ENCODE results near the gene CADM3. TPM values are rescaled to one million over a fixed set of nuclear protein-coding genes. Genes with fewer than 3 reads are reported as not detected.

The CADM3 gene
- total and polyA plus RNA-seq, 10 donors: 0.92 to 6.8 (median 4.3) TPM

GRCh38 chr1:159247266-159247665, 75.9 kb downstream of the CADM3 start:
- DNase-seq: no peak
- H3K4me3 ChIP-seq: no peak overlapping the region
- H3K4me1 ChIP-seq: no peaks in the 10 kb centered on the region
- 79 to 98% (median 91%) methylated on average over 3 of the region's 3 CpGs for WGBS, 5 donors
- H3K27ac ChIP-seq: no peak overlapping the region
- peaks cover 0 to 48% (median 23%) of the 10 kb centered on the region in 8 donors for H3K9me3 ChIP-seq
- no peaks in the 10 kb centered on the region for H3K36me3 ChIP-seq
- intact Hi-C loops (cut with DNase I; ENCODE audit: low total_unique reads): no loop called here
- H3K27me3 ChIP-seq (replicated peaks in 1 of 7): peaks cover 0 to 24% (median 0%) of the 10 kb centered on the region in 7 donors
- no peak for TF ChIP-seq POLR2A (IDR thresholded peaks at IDR 0.05)
- TF ChIP-seq, protein P1, sequence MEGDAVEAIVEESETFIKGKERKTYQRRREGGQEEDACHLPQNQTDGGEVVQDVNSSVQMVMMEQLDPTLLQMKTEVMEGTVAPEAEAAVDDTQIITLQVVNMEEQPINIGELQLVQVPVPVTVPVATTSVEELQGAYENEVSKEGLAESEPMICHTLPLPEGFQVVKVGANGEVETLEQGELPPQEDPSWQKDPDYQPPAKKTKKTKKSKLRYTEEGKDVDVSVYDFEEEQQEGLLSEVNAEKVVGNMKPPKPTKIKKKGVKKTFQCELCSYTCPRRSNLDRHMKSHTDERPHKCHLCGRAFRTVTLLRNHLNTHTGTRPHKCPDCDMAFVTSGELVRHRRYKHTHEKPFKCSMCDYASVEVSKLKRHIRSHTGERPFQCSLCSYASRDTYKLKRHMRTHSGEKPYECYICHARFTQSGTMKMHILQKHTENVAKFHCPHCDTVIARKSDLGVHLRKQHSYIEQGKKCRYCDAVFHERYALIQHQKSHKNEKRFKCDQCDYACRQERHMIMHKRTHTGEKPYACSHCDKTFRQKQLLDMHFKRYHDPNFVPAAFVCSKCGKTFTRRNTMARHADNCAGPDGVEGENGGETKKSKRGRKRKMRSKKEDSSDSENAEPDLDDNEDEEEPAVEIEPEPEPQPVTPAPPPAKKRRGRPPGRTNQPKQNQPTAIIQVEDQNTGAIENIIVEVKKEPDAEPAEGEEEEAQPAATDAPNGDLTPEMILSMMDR (IDR thresholded peaks at IDR 0.05 in 8 of 11, conservative IDR thresholded peaks at IDR 0.05 in 3 of 11): no peak
- TF ChIP-seq POLR2AphosphoS5 (IDR thresholded peaks at IDR 0.05): no peak

- Histone ChIP-seq H3K4me1 (no peaks in the 10 kb centered on the region), H3K27me3 (replicated peaks in 1 of 7) (peaks cover 0 to 31% (median 0%) of the 10 kb centered on the region in 7 donors), H3K4me3 (no peak overlapping the region), H3K27ac (no peak overlapping the region), H3K9me3 (peaks cover 0 to 38% (median 14%) of the 10 kb centered on the region in 8 donors), H3K36me3 (no peaks in the 10 kb centered on the region)
- TF ChIP-seq, protein P1 (IDR thresholded peaks at IDR 0.05 in 8 of 11, conservative IDR thresholded peaks at IDR 0.05 in 3 of 11): no peak
- TF ChIP-seq POLR2AphosphoS5 (IDR thresholded peaks at IDR 0.05) (no peak), POLR2A (IDR thresholded peaks at IDR 0.05) (no peak)
- no peak for DNase-seq
- WGBS, 5 donors: 68 to 82% (median 79%) methylated on average over 1 of the region's 1 CpG
- intact Hi-C loops (cut with DNase I; ENCODE audit: low total_unique reads): no loop called here
Observed at GRCh38 chr1:159248311-159248710, 76.9 kb downstream of the CADM3 start.

GRCh38 chr1:159250638-159251216, 79.3 kb downstream of the CADM3 start:
- TF ChIP-seq POLR2A (IDR thresholded peaks at IDR 0.05) (no peak), POLR2AphosphoS5 (IDR thresholded peaks at IDR 0.05) (no peak)
- TF ChIP-seq, protein P1 (IDR thresholded peaks at IDR 0.05 in 8 of 11, conservative IDR thresholded peaks at IDR 0.05 in 3 of 11): no peak
- WGBS, 5 donors: 51 to 73% (median 58%) methylated on average over 7 to 8 of the region's 8 CpGs
- H3K4me3 ChIP-seq: no peak overlapping the region

More at GRCh38 chr1:159250638-159251216, 79.3 kb downstream of the CADM3 start:
- Histone ChIP-seq H3K9me3 (peaks cover 0 to 28% (median 8%) of the 10 kb centered on the region in 8 donors), H3K27me3 (replicated peaks in 1 of 7) (peaks cover 0 to 31% (median 0%) of the 10 kb centered on the region in 7 donors), H3K27ac (no peak overlapping the region), H3K36me3 (no peaks in the 10 kb centered on the region), H3K4me1 (no peaks in the 10 kb centered on the region)
- no peak for DNase-seq
- intact Hi-C loops (cut with DNase I; ENCODE audit: low total_unique reads): no loop called here

Small RNA genes lying within 50 kb of the gene (small RNA-seq; reads per million reads assigned to genes)
- 0 reads per million in 4 donors for gene RNA5SP60

Other genes starting within 250 kb of the CADM3 start
- gene PYHIN1, start 240.1 kb upstream of the CADM3 start, total RNA-seq: 10 to 100 TPM; 17.3 to 48.2 (median 25.9) TPM
- gene PYHIN1, start 240.1 kb upstream of the CADM3 start, polyA plus RNA-seq: 1 to 10 TPM; 3.5 to 4.0 (median 3.9) TPM
- 100 to 1,000 TPM; 155 to 201 (median 175) TPM for gene IFI16, start 161.7 kb upstream of the CADM3 start, total RNA-seq
- gene IFI16, start 161.7 kb upstream of the CADM3 start, polyA plus RNA-seq: 100 to 1,000 TPM; 165 to 205 (median 186) TPM
- gene AIM2, start 94.8 kb upstream of the CADM3 start, total RNA-seq: 10 to 100 TPM; 29.3 to 73.9 (median 42.6) TPM
- 10 to 100 TPM; 26.2 to 57.8 (median 33.4) TPM for gene AIM2, start 94.8 kb upstream of the CADM3 start, polyA plus RNA-seq
- 100 to 1,000 TPM in 5 of 7 donors, 10 to 100 TPM in 2; 76.0 to 141 (median 111) TPM for gene ACKR1, start 33.3 kb downstream of the CADM3 start, total RNA-seq
- gene ACKR1, start 33.3 kb downstream of the CADM3 start, polyA plus RNA-seq: 10 to 100 TPM; 17.6 to 68.3 (median 41.1) TPM
- 1 to 10 TPM in 2 of 7 donors, under 1 TPM in 1, not detected in 4; 0.43 to 1.6 (median 1.3) TPM for gene FCER1A, start 130.7 kb downstream of the CADM3 start, total RNA-seq
- gene FCER1A, start 130.7 kb downstream of the CADM3 start, polyA plus RNA-seq: 1 to 10 TPM in 1 of 3 donors, not detected in 2; 1.7 TPM